CD8-positive, alpha-beta memory T cell (primary cell): ENCODE data around the gene LCLAT1. TPM values are rescaled to one million over a fixed set of nuclear protein-coding genes. Genes with fewer than 3 reads are reported as not detected.

Experiments used
- CTCF ChIA-PET: fragments of 350-600 bp; sonication (Branson Sonifier 250); formaldehyde crosslinking; loops from one replicate; lab custom pipeline; 2021; ENCODE audit warnings: antibody characterized with exemption; lab: Charles Lee
- POLR2A ChIA-PET: fragments of 350-600 bp; sonication (Branson Sonifier 250); formaldehyde crosslinking; loops from one replicate; lab custom pipeline; 2021; ENCODE audit warnings: antibody characterized with exemption; lab: Charles Lee
- DNase-seq, 5 donors: peaks; one replicate each; pipeline versions ENCODE4 v3.0.0 to v3.0.0-alpha.2; 2020 to 2022; ENCODE audit warnings: mixed read lengths in 1 of 5
- H3K27ac ChIP-seq: one replicate; pipeline ENCODE4 v1.7.0; 2013; ENCODE audit warnings: low read depth, mild to moderate bottlenecking, low read length, moderate library complexity
- H3K27me3 ChIP-seq: 2 replicates; pipeline ENCODE4 v1.7.0; 2013; ENCODE audit warnings: low read length, mild to moderate bottlenecking; ENCODE audit not compliant: insufficient read depth, poor library complexity, severe bottlenecking
- H3K36me3 ChIP-seq: 2 replicates; pipeline ENCODE4 v1.7.0; 2013; ENCODE audit warnings: mild to moderate bottlenecking, low read length, moderate library complexity; ENCODE audit not compliant: insufficient read depth
- H3K4me1 ChIP-seq: 2 replicates; pipeline ENCODE4 v1.7.0; 2013; ENCODE audit warnings: mild to moderate bottlenecking, low read length, moderate library complexity; ENCODE audit not compliant: insufficient read depth
- H3K4me3 ChIP-seq: 2 replicates; pipeline ENCODE4 v1.7.0; 2013; ENCODE audit warnings: mild to moderate bottlenecking, low read length
- H3K9me3 ChIP-seq: 2 replicates; pipeline ENCODE4 v1.7.0; 2013; ENCODE audit warnings: mild to moderate bottlenecking, low read length
- H3K27ac Mint-ChIP-seq, 8 donors: one replicate each; pipeline ENCODE4 v1.8.0; 2020 to 2021; ENCODE audit warnings: mixed read lengths in 8 of 8, mild to moderate bottlenecking in 6 of 8, inconsistent platforms in 3 of 8, moderate library complexity in 3 of 8
- H3K27me3 Mint-ChIP-seq, 2 donors: one replicate each; pipeline ENCODE4 v1.8.0; 2020 to 2021; ENCODE audit warnings: mixed read lengths in 2 of 2, mild to moderate bottlenecking in 1 of 2, moderate library complexity in 1 of 2
- H3K36me3 Mint-ChIP-seq, 3 donors: one replicate each; pipeline ENCODE4 v1.8.0; 2020 to 2021; ENCODE audit warnings: mixed read lengths in 3 of 3, inconsistent platforms in 1 of 3, mild to moderate bottlenecking in 1 of 3
- H3K4me1 Mint-ChIP-seq, 3 donors: one replicate each; pipeline ENCODE4 v1.8.0; 2020 to 2021; ENCODE audit warnings: mixed read lengths in 3 of 3, inconsistent platforms in 1 of 3, mild to moderate bottlenecking in 1 of 3
- H3K4me3 Mint-ChIP-seq, 7 donors: one replicate each; pipeline ENCODE4 v1.8.0; 2020 to 2021; ENCODE audit warnings: mixed read lengths in 7 of 7, mild to moderate bottlenecking in 6 of 7, moderate library complexity in 4 of 7, inconsistent platforms in 2 of 7
- H3K9me3 Mint-ChIP-seq, 5 donors: one replicate each; pipeline ENCODE4 v1.8.0; 2020 to 2022; ENCODE audit warnings: mixed read lengths in 5 of 5, mild to moderate bottlenecking in 3 of 5, moderate library complexity in 2 of 5, inconsistent platforms in 1 of 5
- polyA plus RNA-seq: library from polyadenylated mRNA; unstranded; fragments of 300-500 nt; fragmentation: Illumina TruSeq; gene quantifications from one replicate; pipeline ENCODE4 v1.2.3, GENCODE V29; 2021
- total RNA-seq, 2 experiments: library from RNA; stranded (reverse); gene quantifications; one replicate each; pipeline ENCODE4 v1.2.3, GENCODE V29; 2021

Gene LCLAT1
- total and polyA plus RNA-seq, 3 experiments from 2014 or later, result 18.0 to 31.0 (median 29.9) TPM

DNA sequence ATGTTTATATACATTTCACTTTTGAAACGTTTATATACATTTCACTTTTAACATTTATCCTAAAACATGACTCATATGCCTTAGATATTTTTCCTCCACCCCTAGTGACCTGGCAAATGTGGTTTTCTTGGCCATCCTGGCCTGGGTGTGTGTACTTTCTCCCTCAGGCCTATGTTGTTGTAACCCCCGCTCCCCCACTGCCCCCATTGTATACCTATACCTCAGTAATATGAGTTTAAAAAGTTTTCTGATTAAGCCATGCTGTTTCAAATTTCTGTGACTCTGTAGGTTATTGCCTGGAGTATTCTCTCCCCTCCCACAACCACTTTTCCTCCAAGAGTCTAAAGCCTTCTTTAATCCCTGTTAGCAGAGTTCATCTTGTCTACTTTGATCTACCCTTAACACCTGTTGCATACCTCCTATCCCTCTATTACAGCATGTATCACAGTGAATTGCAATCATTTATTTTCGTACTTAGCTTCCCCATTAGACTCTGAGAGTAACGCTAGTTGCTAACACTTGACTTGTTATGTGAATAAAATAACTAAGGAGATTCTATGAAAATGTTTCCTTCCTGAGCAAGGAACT is 67.9 kb downstream of the LCLAT1 start:
- H3K4me1 ChIP-seq, result peaks cover 9% of the 10 kb centered on the region
- Mint-ChIP-seq H3K27ac (peak overlapping the region in 1 of 8 donors; percentile 34), H3K4me3 (no peak overlapping the region), H3K9me3 (peaks cover 4 to 18% (median 16%) of the 10 kb centered on the region in 5 donors), H3K27me3 (peaks cover 0 to 1% of the 10 kb centered on the region in 2 donors), H3K4me1 (peaks cover 21 to 31% (median 22%) of the 10 kb centered on the region in 3 donors), H3K36me3 (peaks cover 10 to 27% (median 23%) of the 10 kb centered on the region in 3 donors)
- DNase-seq, result no peak
- CTCF ChIA-PET, result no interaction called here
- peaks cover 3% of the 10 kb centered on the region for H3K9me3 ChIP-seq
- H3K27me3 ChIP-seq, result no peaks in the 10 kb centered on the region
- no peaks in the 10 kb centered on the region for H3K36me3 ChIP-seq
- no peak overlapping the region for H3K27ac ChIP-seq
- H3K4me3 ChIP-seq, result no peak overlapping the region
- POLR2A ChIA-PET, result no interaction called here

DNA sequence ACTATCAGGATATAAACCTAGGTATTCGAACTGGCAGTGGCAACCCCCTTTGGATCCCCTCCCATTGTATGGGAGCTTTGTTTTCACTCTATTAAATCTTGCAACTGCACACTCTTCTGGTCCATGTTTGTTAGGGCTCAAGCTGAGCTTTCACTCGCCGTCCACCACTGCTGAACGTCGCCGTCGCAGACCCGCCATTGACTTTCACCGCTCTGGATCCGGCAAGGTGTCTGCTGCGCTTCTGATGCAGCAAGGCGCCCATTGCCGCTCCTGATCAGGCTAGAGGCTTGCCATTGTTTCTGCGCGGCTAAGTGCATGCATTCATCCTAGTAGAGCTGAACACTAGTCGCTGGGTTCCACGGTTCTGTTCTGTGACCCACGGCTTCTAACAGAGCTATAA is 69.1 kb downstream of the LCLAT1 start:
- no peaks in the 10 kb centered on the region for H3K27me3 ChIP-seq
- H3K4me1 ChIP-seq, result peaks cover 4% of the 10 kb centered on the region
- Mint-ChIP-seq H3K36me3 (peaks cover 12 to 32% (median 29%) of the 10 kb centered on the region in 3 donors), H3K4me3 (no peak overlapping the region), H3K9me3 (peaks cover 4 to 21% (median 17%) of the 10 kb centered on the region in 5 donors), H3K27me3 (peaks cover 0 to 1% of the 10 kb centered on the region in 2 donors), H3K27ac (no peak overlapping the region), H3K4me1 (peaks cover 9 to 18% (median 12%) of the 10 kb centered on the region in 3 donors)
- no peak overlapping the region for H3K4me3 ChIP-seq
- no peaks in the 10 kb centered on the region for H3K36me3 ChIP-seq
- DNase-seq, result no peak
- ChIA-PET CTCF (interaction anchor here (1.2 kb wide), 1 partner anchor 18 kb away, joined by 3 read pairs; no protein-coding TSS in a partner anchor), POLR2A (no interaction called here)
- H3K9me3 ChIP-seq, result peaks cover 3% of the 10 kb centered on the region
- no peak overlapping the region for H3K27ac ChIP-seq

DNA sequence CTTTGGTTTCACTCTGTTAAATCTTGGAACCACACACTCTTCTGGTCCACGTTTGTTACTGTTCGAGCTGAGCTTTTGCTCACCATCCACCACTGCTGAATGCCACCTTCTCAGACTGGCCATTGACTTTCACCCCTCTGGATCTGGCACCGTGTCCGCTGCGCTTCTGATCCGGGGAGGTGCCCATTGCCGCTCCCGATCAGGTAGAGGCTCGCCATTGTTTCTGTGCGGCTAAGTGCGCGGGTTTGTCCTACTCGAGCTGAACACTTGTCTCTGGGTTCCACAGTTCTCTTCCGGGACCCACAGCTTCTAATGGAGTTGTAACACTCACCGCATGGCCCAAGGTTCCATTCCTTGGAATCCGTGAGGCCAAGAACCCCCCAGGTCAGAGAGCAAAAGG is 72.8 kb downstream of the LCLAT1 start:
- no peaks in the 10 kb centered on the region for H3K27me3 ChIP-seq
- no peak overlapping the region for H3K4me3 ChIP-seq
- peaks cover 3% of the 10 kb centered on the region for H3K9me3 ChIP-seq
- Mint-ChIP-seq H3K4me1 (peaks cover 4 to 6% (median 5%) of the 10 kb centered on the region in 3 donors), H3K27ac (no peak overlapping the region), H3K9me3 (peaks cover 4 to 21% (median 17%) of the 10 kb centered on the region in 5 donors), H3K4me3 (no peak overlapping the region), H3K27me3 (no peaks in the 10 kb centered on the region), H3K36me3 (peaks cover 16 to 43% (median 32%) of the 10 kb centered on the region in 3 donors)
- H3K27ac ChIP-seq, result no peak overlapping the region
- no peak for DNase-seq
- CTCF ChIA-PET, result no interaction called here
- no peaks in the 10 kb centered on the region for H3K36me3 ChIP-seq
- POLR2A ChIA-PET, result no interaction called here
- H3K4me1 ChIP-seq, result no peaks in the 10 kb centered on the region

DNA sequence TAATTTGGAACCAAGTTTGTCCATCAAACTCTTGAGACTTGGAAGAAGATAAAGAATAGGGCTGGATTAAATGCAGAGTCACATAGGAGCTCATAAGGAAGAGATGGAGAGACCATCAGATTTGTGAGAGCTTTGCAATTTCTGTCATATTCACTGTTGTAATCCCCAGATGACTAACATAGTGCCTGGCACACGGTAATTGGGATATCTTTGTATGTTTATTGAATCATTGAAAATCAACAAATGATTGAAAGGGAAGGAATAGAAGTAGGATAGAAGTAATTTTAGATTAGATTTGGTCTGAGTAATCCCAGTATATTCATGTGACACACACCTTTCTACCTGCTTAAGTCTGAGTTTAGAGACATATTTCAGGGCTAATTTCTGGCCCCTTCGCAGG is 75.4 kb downstream of the LCLAT1 start:
- Histone ChIP-seq H3K9me3 (peaks cover 3% of the 10 kb centered on the region), H3K4me1 (no peaks in the 10 kb centered on the region), H3K27ac (no peak overlapping the region), H3K27me3 (no peaks in the 10 kb centered on the region), H3K4me3 (no peak overlapping the region), H3K36me3 (no peaks in the 10 kb centered on the region)
- Mint-ChIP-seq H3K4me1 (peaks cover 0 to 3% (median 2%) of the 10 kb centered on the region in 3 donors), H3K9me3 (peaks cover 6 to 31% (median 21%) of the 10 kb centered on the region in 5 donors), H3K36me3 (peaks cover 21 to 65% (median 43%) of the 10 kb centered on the region in 3 donors), H3K4me3 (no peak overlapping the region), H3K27me3 (no peaks in the 10 kb centered on the region), H3K27ac (no peak overlapping the region)
- POLR2A ChIA-PET, result no interaction called here
- CTCF ChIA-PET, result no interaction called here
- DNase-seq, result no peak

DNA sequence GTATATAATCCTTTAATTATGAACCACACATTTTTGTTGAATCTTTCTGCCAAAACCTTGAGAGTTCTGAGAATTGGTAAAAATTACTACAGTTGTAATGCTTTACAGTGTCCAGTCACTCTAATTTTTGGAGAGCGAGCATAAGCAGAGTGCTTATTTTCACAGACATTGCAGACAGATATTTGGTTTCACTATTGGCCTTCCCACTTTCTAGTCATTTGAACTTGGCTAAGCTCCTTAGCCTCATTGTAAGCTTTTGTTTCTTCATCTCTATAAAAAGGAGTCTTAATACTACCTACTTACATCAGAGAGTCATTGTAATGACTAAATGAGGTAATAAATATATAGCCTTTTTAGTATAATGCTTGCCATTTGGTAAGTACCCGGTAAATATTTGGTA is 80.4 kb downstream of the LCLAT1 start:
- Mint-ChIP-seq H3K9me3 (peaks cover 2 to 11% (median 8%) of the 10 kb centered on the region in 5 donors), H3K36me3 (peaks cover 11 to 32% (median 27%) of the 10 kb centered on the region in 3 donors), H3K27me3 (no peaks in the 10 kb centered on the region), H3K27ac (no peak overlapping the region), H3K4me3 (no peak overlapping the region), H3K4me1 (peaks cover 0 to 4% (median 0%) of the 10 kb centered on the region in 3 donors)
- Histone ChIP-seq H3K36me3 (no peaks in the 10 kb centered on the region), H3K4me3 (no peak overlapping the region), H3K4me1 (no peaks in the 10 kb centered on the region), H3K27ac (no peak overlapping the region), H3K9me3 (no peaks in the 10 kb centered on the region), H3K27me3 (no peaks in the 10 kb centered on the region)
- ChIA-PET POLR2A (no interaction called here), CTCF (no interaction called here)
- DNase-seq, result no peak

DNA sequence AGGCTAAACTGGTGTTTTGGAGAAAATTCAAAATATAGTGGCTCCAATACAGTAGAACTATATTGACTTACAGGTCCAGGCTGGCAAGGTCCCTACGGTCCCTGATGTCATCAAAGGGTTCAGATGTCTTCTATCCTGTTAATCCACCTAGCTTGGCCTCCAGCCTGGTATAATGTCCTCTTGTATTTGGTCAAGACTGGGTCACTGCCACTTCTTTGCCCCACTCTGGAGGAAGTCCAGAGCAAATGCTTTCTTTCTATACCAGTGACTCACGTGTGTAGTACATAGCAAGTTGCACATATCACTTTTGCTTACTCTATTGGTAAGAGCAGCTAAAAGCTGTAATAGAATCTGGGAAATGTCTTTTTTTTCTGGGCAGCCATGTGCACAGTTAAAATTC is 80.8 kb downstream of the LCLAT1 start:
- Mint-ChIP-seq H3K9me3 (peaks cover 2 to 11% (median 8%) of the 10 kb centered on the region in 5 donors), H3K27me3 (no peaks in the 10 kb centered on the region), H3K36me3 (peaks cover 11 to 30% (median 29%) of the 10 kb centered on the region in 3 donors), H3K27ac (no peak overlapping the region), H3K4me1 (peaks cover 0 to 4% (median 0%) of the 10 kb centered on the region in 3 donors), H3K4me3 (no peak overlapping the region)
- CTCF ChIA-PET, result no interaction called here
- DNase-seq, result no peak
- Histone ChIP-seq H3K4me1 (no peaks in the 10 kb centered on the region), H3K27ac (no peak overlapping the region), H3K4me3 (no peak overlapping the region), H3K9me3 (no peaks in the 10 kb centered on the region), H3K27me3 (no peaks in the 10 kb centered on the region), H3K36me3 (no peaks in the 10 kb centered on the region)
- POLR2A ChIA-PET, result no interaction called here

DNA sequence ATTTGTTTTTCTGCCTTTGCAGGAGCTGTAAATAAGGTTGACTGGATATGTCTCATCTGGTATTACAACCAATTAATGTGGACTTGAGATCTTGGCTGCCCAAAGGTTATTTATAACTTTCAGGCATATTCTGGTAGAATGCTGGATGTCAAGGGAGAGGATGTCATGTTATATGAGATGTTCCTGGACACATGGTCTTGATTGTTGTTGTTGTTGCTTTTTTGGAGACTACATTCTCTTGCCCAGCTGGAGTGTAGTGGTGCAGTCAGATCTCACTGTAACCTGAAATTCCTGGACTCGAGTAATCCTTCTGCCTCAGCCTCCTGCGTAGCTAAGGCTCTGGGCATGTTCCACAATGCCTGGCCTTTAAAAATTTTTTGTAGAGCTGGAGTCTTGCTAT is 83.3 kb downstream of the LCLAT1 start:
- H3K36me3 Mint-ChIP-seq, result peaks cover 24 to 50% (median 34%) of the 10 kb centered on the region in 3 donors
- DNase-seq, result no peak
- H3K27ac Mint-ChIP-seq, result no peak overlapping the region
- POLR2A ChIA-PET, result no interaction called here
- H3K4me1 Mint-ChIP-seq, result peaks cover 0 to 4% (median 0%) of the 10 kb centered on the region in 3 donors
- Histone ChIP-seq H3K27me3 (no peaks in the 10 kb centered on the region), H3K27ac (no peak overlapping the region), H3K4me3 (no peak overlapping the region), H3K36me3 (peaks cover 12% of the 10 kb centered on the region), H3K9me3 (no peaks in the 10 kb centered on the region), H3K4me1 (no peaks in the 10 kb centered on the region)
- peaks cover 2 to 18% (median 8%) of the 10 kb centered on the region in 5 donors for H3K9me3 Mint-ChIP-seq
- no peak overlapping the region for H3K4me3 Mint-ChIP-seq
- CTCF ChIA-PET, result no interaction called here
- no peaks in the 10 kb centered on the region for H3K27me3 Mint-ChIP-seq

DNA sequence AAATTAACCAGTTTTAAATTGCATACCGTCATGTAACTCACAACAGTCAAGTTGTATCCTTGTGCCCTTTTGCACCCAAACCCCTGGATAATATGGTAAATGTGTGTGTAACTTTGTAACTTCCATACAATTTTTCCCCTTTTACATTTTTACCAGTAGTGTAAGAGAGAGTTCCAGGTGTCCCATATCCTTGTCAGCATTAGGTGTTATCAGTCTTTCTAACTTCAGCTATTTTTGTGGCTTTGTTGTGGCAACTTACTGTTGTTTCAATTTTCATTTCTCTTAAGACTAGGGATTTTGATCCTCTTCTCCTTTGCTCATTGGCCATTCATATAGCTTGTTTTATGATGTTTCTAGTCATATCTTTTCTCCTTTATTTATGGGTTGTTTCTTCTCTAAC is 94.6 kb downstream of the LCLAT1 start:
- ChIA-PET POLR2A (no interaction called here), CTCF (no interaction called here)
- Histone ChIP-seq H3K4me3 (no peak overlapping the region), H3K27me3 (no peaks in the 10 kb centered on the region), H3K9me3 (no peaks in the 10 kb centered on the region), H3K36me3 (no peaks in the 10 kb centered on the region), H3K4me1 (peaks cover 3% of the 10 kb centered on the region), H3K27ac (no peak overlapping the region)
- Mint-ChIP-seq H3K9me3 (peaks cover 0 to 4% (median 3%) of the 10 kb centered on the region in 5 donors), H3K4me3 (no peak overlapping the region), H3K27ac (peak overlapping the region in 1 of 8 donors; percentile 19), H3K27me3 (no peaks in the 10 kb centered on the region), H3K36me3 (peaks cover 6 to 19% (median 7%) of the 10 kb centered on the region in 3 donors), H3K4me1 (peaks cover 11 to 20% (median 17%) of the 10 kb centered on the region in 3 donors)
- DNase-seq, result no peak
